Jurkat, Clone E6-1 (cell line): ENCODE data around the gene PRDM16.

Experiments
- DNase-seq: peaks from one replicate; pipeline ENCODE4 v3.0.0-alpha.2; 2011; ENCODE audit warnings: low read depth, low spot score
- H3K4me3 ChIP-seq: 2 replicates; pipeline ENCODE4 v1.5.1; 2011; ENCODE audit warnings: mild to moderate bottlenecking, low read length, control low read depth, moderate library complexity

PRDM16 gene

DNA sequence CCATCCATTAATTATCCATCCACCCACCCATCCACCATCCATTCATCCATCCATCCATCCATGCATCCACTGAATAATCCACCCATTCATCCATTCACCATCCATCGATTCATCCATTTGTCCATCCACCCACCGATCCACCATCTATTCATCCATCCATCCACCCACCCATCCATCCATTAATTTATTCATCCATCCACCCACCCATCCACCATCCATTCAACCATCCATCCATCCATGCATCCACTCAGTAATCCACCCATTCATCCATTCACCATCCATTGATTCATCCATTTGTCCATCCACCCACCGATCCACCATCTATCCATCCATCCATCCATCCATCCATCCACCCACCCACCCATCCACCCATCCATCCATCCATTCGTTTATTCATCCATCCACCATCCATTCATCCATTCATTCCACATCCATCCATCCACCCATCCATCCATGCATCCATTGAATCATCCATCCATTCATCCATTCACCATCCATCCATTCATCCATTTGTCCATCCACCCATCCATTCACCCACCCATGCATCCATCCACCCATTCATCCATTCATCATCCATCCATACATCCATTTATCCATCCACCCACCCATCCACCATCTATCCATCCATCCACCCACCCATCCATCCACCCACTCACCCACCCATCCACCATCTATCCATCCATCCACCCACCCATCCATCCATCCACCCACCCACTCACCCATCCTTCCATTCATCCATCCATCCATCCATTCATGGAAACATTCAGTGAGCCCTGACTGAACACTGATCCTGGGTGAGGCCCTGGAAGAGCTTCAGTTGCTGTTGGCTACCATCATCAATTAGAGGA, 302.1 kb downstream of the PRDM16 start:
- no peak overlapping the region for H3K4me3 ChIP-seq
- DNase-seq: no peak

DNA sequence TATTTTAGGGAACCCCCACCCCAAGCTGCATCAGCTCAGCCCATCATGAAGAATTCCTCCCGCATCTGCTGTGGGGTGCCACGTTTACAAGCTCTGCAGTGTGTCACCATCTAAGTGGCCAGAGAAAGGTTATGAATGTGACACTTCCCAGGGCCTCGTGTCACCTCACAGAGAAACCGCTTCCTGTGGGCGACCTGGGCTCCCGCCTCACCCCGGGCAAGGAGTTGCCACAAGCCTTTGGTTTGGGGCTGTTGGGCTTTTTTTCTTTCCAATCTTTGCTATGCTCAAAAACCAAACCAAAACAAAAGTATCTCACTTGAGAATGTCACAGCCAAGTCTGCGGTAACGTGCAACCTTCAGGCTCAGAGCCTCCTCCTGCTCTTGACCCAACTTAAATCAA, 303.3 kb downstream of the PRDM16 start:
- DNase-seq: peak; percentile 72
- H3K4me3 ChIP-seq: no peak overlapping the region

DNA sequence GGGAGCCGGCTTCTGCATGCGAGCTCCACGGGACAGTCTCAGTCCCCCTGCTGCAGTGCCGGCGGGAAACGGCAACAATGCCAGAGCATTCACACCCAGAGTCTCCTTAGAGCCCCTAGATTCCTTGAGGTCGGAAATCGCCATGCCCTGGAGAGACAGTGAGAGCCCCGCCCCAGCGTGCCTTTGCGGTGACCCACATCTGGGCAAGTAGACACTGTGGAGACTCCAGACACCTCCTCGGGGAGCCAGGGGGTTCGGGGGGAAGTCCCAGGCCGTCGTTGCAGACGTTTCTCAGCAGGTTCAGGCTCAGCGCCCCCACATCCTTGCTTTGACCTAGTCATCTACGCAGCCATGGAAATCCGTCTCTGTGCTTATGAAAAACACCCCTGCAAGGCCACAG, 304.2 kb downstream of the PRDM16 start:
- DNase-seq: no peak
- H3K4me3 ChIP-seq: no peak overlapping the region

DNA sequence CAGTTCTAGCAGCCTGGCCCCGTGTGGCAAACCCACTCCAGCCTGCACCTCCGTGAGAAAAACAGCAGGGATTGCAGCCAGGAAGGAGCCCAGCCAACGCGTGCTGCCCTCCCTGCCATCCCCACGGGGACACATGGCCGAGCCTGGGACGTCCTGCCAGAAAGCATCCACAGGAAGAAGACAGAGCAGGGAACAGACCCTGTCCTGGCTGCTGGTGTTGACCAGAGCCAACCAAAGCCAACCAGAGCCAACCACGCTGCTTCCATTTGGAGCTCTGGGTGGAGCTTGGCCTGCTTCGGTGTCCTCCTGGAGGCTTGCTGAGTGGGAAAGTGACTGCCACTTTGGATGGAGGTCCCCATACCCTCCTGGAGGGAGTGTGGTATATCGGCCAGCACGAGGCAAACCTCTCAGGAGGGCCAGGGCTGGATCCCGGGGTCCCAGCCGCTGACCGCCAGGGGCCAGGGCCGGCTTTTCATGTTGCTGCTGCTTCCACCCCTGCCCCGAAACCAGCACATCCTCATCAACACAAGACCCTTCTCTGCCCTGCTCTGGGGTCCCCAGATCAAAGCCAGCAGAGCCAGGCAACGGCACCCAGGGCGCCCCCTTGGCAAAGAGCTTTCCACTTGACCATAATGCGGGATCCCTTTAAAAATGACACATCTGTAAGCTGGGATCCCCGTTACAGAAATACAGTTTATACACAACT, 304.9 kb downstream of the PRDM16 start:
- DNase-seq: no peak
- no peak overlapping the region for H3K4me3 ChIP-seq

DNA sequence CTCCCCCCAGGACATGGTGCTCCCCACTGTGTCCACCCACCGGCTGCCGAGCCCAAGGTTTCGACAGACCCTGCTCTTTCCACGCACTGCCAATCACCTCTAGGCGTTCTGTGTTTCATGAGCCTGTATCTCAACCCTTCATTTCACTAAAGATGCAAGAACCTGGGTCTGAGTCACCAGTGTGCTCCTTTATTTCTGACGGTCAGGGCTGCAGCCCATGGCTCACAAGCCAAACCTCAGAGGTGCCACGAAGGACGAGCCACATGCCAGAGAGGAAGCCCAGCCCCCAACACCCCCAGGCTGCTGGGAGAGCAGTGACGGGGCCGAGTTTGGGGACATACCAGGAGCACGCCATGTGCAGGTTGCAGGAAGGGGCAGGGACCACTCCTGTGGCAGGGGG, 306.2 kb downstream of the PRDM16 start:
- no peak overlapping the region for H3K4me3 ChIP-seq
- no peak for DNase-seq

DNA sequence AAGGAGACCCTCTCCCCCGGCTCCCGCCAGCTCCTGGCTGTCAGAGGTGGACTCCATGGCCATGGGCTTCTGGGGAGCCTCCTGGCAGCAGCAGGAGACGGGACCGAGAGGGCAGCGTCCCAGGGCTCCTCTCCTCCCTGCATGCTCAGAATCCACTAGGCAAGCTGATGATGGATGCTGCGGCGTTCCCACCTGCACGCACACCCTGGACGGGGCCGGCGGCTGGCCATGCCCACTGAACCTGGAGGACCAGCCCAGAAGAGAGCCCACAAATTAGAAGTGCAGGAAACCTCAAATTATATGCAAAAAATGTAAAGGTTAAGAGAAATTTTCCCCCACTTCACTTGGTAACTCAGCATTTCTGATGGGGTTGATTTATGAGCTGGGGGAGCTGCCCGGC, 308.2 kb downstream of the PRDM16 start:
- DNase-seq: no peak
- H3K4me3 ChIP-seq: no peak overlapping the region

DNA sequence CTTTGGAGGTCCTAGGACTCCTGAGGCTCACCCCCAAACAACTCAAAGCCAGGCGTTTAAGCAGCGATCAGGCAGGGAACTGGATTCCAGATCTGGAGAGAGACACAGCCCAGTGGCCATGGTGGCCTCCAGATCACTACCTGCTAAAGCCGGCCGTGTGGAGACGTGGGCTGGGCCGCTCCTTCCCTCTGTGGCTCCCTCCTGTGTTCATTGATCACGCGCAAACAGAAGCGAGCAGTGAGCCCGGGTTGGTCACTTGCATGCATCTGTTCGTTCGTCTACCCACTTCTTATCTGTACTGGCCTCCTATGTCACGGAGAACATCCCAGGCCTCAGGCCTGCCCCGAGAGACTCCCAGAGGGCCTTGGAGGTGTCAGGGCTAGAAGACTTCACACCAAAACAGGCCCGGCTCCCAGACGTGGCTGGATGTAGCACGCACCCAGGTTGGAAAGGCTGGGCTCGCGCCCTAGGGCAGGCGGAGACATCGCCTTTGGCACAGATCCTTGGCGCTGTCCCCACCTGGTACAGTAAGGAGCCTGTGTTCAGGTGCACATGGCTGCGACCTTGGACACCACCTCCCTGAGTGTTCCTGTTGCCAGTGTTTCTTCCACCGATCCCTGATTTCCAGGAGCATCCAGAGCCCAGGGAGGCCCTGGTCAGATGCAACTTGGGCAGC, 308.7 kb downstream of the PRDM16 start:
- no peak overlapping the region for H3K4me3 ChIP-seq
- DNase-seq: no peak

DNA sequence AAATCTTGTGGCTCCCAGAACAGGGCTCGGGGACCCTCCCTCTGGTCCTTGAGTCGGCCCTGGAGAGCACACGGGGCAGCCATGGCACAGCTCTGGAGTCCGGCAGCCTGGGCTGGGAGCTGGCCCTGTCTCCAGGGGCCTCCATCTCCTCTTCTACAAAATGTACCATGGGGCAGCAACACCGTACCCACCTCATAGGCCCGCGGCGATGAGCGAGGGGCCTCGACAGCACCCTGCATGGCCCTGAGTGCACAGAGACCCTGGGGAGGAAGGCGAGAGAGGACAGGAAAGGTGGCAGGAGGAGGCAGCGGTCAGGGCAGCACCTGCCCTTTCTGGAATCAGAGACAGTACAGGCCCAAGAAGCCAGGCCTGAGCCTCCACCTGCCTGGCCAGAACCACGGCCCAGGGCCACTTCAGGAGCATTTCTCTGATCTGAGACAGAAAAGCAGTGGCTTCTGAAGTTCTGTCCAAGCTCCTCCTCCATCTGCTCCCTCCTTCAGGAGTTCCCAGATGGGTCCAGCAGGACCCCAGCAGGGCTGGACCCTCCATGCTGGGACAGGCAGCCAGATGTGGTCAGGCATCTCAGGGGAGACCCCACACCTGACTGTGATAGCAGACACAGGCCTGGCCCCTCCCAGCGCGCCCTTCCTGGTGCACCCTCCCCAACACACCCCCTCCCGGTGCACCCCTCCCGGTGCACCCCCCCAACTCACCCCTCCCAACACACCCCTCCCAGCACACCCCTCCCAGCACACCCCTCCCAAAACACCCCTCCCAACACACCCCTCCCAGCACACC, 309.6 kb downstream of the PRDM16 start:
- no peak overlapping the region for H3K4me3 ChIP-seq
- DNase-seq: no peak

DNA sequence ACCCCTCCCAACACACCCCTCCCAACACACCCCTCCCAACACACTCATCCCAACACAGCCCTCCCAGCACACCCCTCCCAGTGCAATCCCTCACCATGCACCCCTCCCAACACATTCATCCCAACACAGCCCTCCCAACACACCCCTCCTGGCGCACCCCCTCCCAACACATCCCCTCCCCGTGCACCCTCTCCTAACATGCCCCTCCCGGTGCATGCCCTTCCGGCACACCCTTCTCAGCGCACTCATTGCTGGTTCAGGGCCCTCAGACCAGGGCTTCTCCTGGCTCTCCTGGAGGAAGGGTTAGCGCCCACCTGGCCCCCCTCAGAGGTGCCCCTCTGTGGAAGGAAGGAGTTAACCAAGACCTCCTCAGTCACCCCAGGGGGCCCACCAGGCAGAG, 310.9 kb downstream of the PRDM16 start:
- DNase-seq: no peak
- no peak overlapping the region for H3K4me3 ChIP-seq

DNA sequence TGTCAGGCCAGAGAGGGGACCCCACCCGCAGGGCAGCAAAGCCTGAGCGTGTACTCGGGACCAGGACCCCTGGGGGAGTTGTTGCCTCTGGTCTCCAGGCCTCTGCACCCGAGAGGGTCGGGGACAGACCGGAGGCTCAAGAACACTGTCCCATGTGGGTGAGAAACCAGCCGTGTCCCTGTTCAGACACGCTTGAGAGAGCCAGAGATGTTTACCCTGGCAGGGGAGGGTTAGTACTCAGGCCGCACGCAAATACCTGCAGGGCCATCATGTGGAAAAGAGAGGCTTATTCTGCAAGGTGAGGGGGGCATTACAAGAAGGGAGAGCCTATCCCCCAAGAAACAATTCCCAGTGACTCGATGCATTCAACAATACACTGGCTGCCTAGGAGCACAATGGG, 311.5 kb downstream of the PRDM16 start:
- no peak overlapping the region for H3K4me3 ChIP-seq
- no peak for DNase-seq

DNA sequence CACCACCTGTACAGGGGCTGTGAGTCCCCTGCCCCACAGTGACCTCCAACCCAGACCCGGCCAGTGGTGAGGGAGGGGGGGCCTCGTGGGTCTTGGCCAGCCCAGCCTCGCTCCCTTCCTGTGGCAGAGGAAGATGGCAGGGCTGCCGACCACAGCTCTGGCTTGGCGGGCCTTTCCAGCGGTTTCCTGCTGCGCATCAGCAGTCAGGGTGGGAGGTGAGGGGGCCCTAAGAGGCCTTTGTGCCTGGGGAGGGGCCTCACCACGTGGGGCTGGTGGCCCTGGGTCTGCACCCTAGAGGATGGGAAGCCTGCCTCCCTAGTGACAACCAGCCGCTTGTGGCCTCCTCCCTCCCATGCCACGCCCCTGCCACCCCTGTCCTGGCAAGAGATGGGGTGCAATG, 312.9 kb downstream of the PRDM16 start:
- DNase-seq: no peak
- no peak overlapping the region for H3K4me3 ChIP-seq

DNA sequence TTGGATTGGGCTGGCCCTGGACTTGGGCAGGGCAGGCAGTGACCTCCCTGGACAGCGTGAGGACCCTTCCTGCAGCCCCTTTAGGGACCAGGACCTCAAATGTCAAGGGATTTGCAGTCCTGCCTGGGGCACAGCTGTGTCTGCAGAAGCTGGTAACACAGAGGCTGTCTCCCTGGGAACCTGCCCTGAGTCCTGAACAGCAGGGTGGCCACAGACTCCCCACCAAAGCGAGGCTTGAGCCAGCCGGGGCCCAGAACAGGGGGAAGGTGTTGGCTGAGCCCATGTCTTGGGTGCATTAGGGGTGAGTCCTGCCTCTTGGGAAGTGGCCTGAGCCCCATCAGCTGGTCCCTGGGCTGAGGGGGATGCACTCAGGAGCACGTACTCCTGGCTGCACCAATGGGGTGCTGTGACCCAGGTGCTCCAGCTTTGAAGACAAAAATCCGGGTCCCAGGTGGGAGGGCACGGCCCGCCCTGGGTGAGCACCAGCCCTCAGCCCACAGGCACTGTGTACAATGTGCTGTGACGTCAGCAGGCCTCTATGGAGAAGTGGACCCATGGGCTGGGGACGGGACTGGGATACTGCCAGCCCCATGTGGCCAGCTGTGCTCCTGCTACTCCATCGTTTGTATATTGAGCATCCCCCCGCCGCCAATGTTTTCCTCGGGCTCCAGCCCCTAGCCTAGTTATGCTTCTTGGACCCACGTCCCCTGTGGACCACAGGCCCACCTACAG, 313.5 kb downstream of the PRDM16 start:
- DNase-seq: no peak
- H3K4me3 ChIP-seq: no peak overlapping the region

DNA sequence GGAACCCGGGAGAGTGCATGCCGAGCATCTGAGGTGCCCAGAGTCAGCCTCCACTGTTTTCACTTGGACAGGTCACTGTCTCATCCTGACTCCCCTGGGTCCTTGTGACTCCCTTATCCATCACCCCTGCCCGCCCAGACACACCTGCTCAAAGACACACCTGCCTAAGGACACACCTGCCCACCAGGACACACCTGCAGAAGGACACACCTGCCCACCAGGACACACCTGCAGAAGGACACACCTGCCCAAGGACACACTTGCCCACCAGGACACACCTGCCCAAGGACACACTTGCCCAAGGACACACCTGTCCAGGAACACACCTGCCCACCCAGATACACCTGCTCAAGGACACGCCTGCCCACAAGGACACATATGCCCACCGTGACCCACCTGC, 314.7 kb downstream of the PRDM16 start:
- no peak for DNase-seq
- H3K4me3 ChIP-seq: no peak overlapping the region

DNA sequence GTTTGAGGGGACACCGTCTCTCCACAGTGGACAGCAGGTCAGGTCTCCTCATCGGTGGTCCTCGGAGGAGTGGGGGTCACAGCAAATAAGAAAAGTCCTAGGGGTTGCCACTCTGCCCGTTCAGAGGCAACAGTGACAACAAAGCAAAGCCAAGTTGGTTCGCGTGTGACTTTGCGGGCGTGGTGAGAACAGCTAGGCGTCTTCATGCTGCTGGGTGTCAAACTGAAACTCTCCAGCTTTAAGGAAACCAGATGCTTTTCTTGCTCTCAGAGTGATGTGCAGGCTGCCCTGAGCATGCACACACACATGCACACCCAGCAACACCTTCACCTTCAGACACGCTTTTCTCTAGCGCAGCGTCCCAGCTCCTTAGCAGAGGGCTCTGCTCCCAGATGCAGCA, 315.4 kb downstream of the PRDM16 start:
- DNase-seq: no peak
- no peak overlapping the region for H3K4me3 ChIP-seq

DNA sequence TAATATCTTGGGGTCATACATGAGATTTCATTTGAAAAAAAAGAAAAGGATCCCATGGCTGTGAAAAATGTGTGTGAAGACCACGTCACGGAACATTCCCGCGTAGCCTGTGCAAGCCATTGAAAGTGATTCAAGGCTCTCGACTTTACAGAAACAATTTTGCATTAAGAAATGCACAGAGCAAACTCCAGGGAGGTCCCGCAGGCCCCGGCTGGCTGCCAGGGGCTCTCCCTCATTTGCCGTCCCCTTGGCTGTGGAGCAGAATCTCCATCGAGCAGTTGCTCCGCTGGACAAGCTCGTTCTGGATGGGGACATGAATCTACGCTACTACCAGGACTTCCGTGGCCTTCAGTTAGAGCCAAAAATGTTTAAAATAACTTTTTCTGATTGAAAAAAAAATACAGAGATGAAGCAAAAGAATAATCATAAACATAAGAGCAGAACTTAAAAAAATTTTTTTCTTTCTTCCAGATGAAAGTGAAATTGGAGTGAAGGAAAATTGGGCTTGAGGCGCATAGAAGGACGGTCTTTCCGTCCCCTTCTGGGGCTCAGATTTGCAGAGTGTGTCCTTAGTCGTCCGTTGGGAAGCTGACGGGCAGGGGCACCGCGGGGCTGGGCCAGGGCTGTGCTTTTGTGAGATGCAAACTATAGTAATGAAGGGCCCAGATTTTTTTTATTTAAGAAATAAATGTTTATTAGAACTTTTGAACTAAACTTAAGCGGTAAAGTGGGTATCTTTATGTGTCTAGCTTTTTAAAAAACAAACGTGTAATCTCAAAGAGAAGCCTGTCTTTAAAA, 317.4 kb downstream of the PRDM16 start:
- DNase-seq: no peak
- H3K4me3 ChIP-seq: no peak overlapping the region

DNA sequence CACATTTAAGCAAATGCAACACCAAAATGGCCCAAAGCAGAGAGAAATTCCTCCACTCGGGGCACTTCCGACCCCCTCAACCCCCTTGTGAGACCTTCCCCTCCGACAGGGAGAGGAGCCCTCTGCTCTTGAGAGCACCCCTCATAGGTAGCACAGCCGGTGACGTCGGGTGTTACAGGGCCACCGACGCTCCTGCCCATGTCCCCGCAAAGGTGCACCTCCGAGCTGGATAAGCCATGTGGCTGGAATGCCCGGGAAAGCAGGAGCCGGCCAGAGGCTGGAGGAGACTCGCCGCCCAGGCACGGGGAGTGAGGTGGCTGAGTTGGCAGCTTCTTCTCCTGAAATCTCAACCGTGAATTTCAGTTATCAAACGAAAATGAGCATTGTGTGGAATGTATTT, 318.4 kb downstream of the PRDM16 start:
- DNase-seq: no peak
- H3K4me3 ChIP-seq: no peak overlapping the region

DNA sequence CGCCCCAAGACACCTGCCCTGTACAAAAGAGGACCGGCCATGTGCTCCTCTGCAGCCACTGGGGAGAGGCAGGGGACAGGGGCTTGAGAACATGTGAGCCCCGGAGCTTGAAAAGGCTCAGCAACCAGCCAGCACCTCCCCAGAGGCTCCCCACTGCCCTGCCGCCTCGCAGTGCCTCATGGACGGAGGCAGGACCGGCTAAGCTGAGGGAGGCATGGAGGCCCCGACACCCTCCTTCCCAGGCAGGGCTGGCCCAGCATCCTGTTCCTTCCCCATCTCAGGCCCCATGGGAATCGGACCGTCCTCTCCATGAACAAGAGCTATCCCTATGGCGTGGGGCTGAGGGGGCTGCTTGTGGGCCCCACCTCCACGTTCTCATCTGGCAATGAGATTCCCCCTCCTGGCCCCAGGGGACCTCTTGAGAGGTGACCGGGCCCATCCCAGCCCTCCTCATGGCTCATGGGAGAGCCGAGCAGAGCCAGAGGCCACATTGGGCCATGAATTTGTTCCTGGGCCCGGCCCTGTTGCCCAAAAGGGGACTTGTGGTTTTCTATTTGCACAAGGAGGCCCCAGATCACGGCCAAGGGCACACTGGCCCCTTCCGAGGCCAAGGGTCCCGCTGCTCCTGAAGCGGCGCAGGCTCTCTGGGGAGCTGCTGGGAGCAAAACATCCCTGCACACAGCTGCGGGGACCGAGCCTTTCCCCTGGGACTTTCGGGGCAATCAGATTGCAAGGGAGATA, 320.3 kb downstream of the PRDM16 start:
- DNase-seq: no peak
- H3K4me3 ChIP-seq: no peak overlapping the region
